Activated CD4-positive, alpha-beta T cell treated with anti-CD3 and anti-CD28 coated beads, Interleukin-2, amount 50 U/mL, for 24 hours (primary cell): ENCODE measurements around the gene MASP1.

ENCODE experiments used
- DNase-seq, 2 donors: peaks; one replicate each; pipeline ENCODE4 v3.0.0-alpha.2; 2020; ENCODE audit warnings: low read depth in 1 of 2, low spot score in 1 of 2

Gene MASP1

DNA sequence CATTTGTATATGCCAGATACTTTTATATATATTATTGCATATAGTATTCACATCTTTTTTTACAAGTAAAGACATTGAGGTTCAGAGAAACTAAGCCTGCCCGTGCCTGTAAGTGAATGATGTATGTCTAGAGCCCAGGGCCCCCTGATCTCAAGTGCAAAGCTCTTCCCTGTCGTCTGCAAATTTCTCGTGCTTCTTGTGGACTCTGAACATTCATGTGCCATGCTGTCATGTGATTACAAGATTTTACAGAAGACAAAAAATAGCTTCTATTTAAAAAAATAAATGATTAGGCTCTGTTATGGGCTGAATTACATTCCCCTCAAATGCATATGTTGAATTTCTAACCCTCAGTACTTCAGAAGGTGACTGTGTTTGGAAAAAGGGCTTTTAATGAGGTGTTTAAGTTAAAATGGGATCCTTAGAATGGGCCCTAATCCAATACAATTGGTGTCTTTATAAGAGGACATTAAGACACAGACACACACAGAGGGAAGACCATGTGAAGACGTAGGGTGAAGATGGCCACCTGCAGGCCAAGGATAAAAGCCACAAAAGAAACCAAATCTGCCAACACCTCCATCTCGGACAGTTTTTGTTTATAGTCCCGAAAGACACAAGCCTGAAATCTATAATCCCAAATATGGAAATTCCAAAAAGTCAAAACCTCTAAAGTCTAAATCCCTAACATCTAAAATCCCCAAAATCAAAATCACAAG, 3.9 kb upstream of the MASP1 start:
- no peak for DNase-seq

DNA sequence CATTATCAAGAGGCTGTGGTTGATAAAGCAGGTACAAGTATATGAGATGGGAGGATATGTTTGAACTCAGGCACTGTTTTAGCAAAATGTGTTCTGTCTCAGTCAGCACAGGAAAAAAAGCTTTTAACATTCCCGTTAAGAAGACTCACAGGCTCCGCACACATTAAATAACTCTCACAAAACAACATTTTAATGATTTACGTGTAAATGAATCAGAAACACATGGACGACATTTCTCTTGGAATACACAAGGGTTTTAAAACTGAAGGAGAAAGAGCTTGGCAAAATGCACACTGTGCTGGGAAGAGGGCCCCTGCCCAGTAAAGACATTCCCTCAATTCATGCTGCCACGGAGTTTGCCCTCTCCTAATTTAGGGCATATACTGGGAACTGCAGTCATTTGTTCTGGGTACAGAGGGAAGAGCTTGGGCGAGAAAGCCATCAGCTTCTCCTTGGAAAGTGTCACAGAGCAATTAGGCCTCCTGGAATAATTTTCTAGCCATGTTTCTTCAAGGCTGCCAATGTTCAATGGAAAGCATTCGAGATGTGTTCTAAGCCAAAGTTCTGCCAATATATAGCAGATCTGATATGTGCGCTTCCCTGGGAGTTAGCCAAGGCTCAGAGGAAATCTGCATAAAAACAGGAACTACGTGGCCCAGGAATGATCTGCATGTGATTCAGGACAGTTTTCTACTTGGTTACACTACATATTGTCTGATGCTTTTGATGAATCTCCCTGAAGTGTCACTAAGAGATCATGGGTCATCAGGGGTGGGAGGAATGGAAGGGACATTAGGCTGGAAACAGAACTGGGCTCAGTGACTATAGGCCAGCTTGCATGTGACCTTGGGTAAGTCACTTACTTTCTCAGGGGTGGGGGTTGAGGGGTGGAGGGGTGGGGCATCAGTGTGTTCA, 2.2 kb upstream of the MASP1 start:
- DNase-seq = no peak

DNA sequence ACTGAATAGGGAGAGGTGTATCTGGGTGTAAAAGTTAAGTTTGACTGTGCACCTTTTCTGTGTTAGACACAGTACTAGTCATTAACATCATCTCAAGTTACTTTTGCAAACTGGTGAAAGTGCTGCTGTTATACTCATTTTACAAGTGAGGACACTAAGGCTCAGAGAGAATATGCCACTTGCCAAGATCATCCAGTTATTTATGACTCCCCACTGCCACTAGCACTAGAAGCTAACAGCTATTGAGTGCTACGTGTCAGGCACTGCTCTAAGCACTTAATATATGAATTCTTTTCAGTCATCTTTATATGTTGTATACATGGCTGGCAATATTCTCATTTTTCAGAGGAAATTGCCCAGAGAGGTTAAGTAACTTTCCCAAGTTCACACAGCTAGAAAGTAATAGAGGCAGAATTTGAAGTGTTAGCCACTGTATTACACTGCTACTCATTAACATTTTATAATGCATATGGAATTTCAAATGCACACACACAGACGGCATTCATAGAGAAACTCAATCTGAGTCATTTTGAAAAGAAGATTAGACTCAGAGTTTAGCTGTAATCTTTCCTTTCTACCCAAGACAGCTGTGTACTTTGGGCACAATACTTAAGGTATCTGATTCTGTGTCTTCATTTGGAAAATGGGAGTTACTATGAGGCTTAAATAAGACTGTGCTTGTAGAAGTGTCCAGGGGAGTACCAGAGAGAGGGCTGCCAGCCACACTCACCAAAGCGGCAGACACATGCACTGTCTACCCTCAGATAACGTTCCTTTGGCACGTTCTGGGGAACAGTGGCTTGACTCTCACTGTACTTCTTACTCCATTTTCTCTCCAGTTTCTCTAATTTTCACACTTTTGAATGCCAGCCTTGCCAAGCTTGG, 1.3 kb upstream of the MASP1 start:
- no peak for DNase-seq

DNA sequence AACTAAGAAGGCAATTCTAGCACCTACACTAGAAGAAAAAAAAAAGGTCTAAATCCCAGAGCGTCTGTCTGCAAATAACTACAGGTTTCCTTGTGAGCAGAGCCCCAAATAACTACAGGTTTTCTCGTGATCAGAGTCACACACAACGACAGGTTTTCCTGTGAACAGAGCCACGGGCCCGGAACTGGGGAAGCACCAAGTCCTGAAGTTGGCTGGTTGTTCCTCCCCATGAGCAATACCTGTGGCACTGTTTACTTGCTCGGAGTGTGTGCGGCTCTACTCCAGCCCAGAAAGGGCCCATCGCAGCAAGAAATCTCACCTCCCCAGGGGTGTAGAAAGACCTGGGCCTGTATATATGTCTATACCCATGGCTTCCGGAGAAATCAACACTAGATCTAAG, 644 bp upstream of the MASP1 start:
- no peak for DNase-seq

DNA sequence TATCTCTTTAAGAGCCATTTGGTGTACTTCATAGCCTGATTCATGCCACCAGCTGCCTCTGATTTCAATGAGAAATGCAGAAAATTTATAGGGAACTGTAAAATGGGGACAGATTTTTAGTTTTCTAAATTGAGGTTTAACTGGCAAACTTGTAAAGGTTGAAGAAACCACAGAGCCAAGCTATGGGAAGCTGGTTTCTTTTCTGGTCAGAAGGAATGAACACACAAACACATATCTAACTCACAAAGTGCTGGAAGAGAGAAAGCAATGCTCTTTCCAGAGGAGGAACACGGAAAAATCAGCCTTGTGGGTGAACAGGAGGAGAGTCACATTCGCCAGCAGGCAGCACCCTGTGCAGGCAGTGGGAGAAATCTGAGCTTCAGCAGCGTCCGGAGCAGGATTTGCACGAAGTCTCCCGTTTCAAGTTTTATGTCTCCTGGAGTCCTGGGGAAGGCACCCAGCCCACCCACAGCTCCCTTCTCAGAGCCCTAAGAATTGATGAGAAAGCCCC, 481 bp downstream of the MASP1 start:
- DNase-seq = no peak

DNA sequence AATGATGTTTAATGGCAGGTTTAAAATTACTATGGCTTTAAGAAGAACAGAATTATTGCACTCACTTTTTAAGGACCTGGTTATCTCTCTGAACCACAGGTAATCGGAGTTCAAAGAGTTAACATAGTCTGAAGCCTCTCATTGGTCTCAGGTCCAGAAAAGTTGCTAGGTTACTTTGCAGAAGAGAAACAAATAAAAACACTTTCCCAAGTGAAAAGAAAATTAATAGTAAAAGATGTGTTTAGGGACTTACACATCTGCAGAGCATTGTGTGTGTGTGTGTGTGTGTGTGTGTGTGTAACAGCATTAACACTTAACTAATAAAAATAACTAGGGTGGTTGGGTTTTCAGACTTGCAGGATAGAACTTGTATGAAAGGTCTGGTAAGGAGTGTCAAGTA, 1.0 kb downstream of the MASP1 start:
- DNase-seq = no peak

DNA sequence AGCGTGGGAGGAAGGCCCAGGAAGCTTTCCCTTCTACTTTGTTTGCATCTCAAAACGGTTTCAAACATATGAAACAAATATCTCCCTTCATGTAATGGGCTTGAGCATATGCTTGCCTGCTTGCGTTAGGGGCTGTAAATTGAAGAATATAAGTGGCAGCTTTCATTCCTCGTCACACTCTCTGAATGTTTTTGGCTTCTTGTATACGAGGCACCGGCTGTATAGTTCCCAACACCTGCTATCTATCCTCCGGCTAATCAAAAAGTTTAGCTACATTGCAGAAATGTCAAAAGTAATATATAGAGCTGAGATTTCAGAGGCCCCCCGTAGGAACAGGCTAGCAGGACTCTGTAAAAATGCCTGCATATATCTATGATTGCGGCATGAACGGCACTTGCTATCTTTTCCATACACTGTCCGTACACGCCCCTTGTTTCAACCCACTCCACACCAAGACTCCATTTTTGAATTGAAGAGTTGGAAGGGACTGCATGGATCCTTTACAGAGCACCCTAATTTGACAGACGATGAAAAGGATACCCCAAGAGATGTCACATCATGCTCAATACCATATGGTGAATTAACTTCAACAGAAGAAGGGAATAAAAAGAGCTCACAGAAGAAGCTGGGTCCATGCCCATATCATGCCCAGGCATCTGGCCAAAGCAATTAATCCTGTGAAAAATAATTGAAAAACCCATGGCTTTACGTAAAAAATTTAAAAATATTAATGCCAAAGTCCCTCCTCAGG, 2.5 kb downstream of the MASP1 start:
- DNase-seq = no peak

DNA sequence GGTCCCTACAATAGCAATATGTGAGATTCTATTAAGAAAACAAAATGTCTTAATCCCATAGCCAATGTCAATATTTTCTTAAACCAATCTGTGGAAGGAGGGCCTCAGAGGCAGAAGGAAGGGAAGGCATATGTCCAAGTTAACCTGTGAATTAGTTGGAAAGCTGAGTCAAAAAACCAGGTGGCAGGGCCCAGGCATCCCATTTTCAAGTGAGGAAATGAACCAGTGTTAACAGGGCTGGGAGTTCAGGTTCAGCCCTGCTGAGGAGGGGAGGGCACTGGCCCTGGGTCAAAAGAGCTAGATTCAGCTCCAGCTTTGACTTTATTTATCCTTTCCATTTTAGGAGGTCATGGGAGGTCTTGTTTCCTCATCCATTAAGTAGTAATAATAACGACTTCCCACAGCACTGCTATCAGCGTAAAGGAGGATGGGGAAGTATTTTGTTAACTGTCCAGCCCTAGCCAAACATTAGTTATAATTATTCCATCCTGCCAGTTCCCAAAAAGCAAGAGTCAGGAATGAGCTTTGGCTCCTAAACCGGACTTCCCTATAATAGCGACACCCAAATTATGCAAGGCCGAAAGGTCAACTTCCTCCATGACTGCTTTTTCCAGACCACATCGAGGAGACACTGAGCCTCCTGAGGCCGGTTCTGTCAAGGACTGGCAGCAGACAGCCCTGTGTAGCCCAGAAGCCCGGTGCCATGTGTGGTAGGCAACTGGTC, 3.2 kb downstream of the MASP1 start:
- DNase-seq = no peak

DNA sequence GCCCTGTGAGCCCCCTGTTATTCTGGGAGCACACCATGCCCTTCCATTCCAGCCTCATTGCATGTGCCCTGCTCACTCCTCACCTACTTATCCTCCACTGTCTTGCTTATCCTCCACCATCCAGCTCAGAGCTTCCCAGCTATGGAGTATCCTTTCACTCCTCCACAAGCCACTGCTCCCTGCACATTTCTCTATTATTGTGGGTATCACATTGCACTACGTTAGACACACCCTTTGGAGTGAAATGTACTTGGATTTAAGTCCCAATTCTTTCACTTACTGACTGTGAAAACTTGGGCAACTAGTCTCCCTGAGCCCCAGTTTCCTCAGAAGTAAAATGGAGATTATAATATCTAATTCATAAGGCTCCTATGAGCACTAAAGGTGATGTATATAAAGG, 4.3 kb downstream of the MASP1 start:
- DNase-seq = no peak

DNA sequence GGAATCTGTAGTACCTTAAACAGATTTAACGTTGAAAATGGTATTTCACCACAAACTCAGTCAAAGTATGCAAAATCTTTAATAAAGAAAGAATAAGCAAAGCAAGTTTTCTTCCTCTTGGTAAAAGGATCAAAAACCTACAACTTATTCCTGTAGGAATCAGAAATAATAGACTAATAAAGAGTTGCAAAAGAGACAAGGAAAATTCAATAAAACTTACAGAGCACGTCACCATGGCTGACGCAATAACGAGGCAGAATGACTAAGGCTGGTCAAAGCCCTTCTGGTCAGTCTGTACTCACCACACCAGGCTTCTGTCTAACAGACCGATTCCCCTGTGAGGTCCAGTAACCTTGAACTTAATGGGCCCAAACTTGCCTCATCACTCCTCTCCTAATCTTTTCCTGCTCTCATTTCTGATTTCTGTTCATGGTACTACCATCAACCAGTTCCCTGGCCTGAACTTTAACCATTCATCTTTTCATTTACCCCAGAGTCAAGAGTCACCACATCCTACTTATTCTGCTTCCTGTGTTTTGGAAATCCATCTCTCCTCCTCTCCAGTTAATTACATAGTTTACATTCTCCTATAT, 5.0 kb downstream of the MASP1 start:
- no peak for DNase-seq

DNA sequence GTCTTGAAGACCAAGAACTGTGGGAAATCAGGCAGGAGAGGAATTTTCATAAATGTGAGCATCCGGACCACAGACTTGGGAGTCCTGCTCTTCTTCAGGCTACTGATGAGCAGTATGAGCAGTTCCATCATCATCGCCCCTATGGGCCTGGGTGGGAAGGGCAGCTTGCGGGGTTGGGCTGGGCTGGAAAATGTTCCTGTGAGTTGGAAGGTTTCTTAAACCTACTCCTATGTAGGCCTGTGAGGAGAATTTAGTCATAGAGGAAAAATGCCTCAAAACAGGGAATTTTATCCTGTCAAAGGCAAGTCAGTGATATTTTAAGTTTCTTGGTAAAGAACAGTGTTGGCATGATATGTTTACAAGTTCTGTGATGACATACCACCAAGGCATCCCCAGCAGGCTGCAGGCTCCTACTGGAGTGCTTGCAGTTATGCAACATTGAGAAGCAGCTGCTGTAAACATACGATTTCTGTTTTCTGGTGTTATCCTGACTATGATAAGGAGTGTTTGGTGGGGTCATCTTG, 10.3 kb downstream of the MASP1 start:
- no peak for DNase-seq

DNA sequence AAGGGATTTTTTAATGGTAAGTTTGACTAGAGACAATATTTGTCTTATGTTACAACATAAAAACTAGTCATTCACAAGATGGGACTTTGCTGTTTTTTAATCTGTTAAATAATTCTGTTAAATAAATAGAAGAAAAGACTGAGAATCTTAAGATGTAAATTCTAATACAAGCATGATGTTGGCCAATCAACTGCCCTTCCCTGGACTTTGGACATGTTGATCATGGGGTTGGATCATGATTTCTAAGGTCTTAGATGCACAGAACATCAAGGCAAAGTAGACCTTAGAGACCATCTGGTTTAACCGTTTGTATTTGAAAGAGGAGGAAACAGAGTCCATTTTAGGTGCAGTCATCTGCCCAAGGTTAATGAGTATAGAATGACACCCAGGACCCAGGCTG, 10.9 kb downstream of the MASP1 start:
- DNase-seq = no peak

DNA sequence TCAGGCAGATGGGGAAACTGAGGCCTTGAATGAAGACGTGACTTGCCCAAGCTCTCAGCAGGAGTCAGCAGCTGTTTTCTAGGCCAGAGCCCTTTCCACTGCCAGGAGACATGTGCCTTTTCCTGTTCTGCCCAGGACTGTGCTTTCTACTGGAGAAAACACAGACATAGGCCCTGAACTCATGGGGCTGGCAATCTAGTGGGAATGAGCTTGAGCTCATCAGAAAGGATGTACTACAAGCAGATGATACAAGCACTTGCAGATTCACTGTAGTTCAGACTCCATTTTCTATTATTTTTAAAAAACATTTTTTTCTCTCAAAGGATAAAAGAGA, 14.4 kb downstream of the MASP1 start:
- DNase-seq = no peak

DNA sequence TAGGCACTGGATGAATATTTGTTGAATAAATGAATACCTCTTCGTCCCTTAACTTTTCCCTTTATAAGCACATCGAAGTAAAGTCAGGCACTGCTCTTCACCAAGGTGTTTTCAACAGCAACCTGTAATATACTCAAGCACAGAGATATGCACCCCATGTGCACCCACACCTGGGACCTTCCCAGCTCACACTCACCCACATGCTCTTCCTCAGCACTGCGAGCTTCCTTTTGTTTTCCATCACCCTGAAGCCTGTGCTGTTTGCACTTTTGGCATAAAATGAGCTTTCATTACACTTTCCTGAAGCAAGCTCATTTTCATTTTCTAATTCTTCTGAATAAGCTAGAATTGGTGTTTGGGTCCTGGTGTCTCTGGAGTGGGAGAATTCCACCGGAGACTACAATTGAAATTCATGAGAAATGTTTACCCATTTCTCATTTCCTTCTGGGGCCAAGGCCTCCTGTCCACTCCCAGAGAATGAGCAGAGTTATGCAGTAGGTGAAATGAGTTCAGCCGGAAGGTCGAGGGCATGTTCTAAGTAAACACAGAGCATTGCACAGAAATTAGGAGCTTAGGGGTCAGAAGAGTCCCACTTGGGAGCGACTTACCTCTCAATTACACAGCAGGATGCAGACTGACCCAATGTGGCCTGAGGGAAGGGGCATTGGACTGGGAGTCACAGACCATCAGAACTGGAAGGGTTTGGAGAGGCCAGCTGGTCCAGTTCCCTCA, 15.0 kb downstream of the MASP1 start:
- no peak for DNase-seq

DNA sequence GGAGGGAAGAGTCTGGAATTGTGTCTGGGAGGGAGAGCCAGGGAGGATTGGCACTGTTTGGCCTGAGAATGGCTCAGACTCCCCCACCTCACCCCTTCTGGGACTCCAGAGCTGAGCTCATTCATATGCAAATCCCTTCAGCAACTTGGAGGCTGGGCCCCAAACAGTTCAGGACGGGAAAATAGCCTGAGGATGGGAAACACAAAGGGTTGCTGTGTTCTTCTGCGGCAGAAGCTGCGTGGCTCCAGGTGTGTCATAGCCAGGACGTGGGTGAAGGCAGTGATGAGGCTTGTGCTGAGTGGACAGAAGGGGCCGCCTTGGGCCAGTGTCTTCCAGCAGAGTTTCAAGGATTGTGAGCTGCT, 16.6 kb downstream of the MASP1 start:
- DNase-seq = no peak

DNA sequence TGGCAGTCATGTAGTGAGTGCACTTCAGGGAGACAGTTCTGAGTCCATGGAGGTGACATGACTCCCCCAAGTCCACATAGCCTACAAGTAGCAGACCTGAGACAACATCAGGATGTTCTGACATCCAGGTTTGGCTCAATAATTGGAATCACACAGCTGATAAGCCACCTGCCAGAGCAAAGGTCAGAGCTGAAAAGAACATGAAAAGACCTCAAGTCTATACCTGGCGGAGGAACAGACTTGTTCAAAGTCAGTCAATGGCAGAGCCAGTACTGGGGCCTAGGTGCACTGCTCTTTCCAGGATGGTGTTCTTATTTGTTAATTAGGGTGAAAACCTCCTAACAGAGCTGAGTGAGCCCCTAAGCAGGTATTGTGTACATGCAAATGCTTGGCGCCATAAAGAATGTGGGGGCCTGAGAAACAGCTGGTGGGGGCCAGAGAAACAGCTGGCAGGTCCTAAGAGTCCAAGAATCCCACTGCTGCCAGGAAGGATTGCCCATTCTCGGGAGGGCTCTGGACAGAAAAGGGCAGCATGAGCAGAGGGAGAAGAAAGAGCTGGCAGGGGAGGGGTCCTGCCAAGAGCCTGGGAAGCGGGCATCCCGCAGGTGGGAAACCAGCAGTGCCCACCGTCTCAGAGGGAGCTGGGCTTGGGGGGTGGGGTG, 17.1 kb downstream of the MASP1 start:
- DNase-seq = no peak

DNA sequence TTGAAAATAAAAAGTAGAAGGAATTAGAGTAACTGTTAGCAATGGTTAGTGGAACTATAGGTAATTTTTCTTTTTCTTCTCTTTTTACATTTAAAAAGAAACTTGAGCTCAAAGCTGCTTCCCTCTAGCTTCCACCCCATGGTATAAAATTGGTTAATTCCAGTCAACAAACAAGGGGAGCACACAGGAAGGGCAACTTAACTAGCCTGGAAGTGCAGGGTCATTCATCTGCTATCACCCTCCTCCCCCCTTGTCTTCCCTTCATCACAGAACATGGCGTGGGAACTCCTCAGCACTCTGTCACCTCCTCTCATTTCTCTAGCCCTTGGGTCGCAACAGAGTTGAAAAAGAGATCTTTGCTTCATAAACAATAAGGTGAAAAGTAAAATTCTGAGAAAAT, 20.0 kb downstream of the MASP1 start:
- no peak for DNase-seq

DNA sequence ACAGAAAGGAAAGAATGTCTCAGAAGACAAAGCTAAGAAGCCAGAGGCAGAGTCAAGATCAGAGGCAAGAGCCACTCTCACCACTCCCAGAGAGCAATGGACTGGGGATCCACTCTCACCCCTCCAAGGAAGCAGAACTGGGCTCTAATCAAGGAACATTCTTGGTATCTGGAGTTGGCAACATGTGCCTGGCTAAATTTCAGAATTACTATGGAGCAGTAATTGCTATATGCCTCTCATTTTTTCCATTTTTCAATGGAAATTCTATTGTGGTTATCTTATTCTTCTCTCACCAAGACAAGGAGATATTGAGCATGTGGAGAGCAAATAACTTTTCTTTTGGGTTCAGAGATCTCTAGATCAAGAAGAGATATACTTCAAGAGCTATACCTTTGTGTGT, 22.1 kb downstream of the MASP1 start:
- no peak for DNase-seq
